DMS 273 (cell line): ENCODE results near the gene MSL1.

Experiments
- DNase-seq: peaks from one replicate; lab custom pipeline; 2025; ENCODE audit not compliant: unreplicated experiment; lab: John Stamatoyannopoulos, UW

Gene MSL1

GRCh38 chr17:40121181-40122135 lies at the start of gene MSL1:
MSL1 (plus strand) TSS chr17:40121971; CDS start chr17:40122613, 642 bp downstream.
- DNase-seq = peak; percentile 89

- DNase-seq = peak; percentile 96
These were observed 49.6 kb upstream of the MSL1 start for GRCh38 chr17:40072040-40072734.

- DNase-seq = peak; percentile 60
These were observed 48.9 kb upstream of the MSL1 start for GRCh38 chr17:40072735-40073346.

- DNase-seq = no peak
These were observed 48.2 kb upstream of the MSL1 start for GRCh38 chr17:40073454-40074174.

GRCh38 chr17:40074175-40074512 lies 47.6 kb upstream of the MSL1 start:
- DNase-seq = no peak

GRCh38 chr17:40074871-40075200 lies 46.9 kb upstream of the MSL1 start:
- no peak for DNase-seq

- DNase-seq = peak; percentile 75
These were observed 46.4 kb upstream of the MSL1 start for GRCh38 chr17:40075201-40075941.

GRCh38 chr17:40075942-40076498 lies 45.8 kb upstream of the MSL1 start:
- DNase-seq = no peak

GRCh38 chr17:40076591-40076990 lies 45.2 kb upstream of the MSL1 start:
- no peak for DNase-seq

- no peak for DNase-seq
These were observed 42.2 kb upstream of the MSL1 start for GRCh38 chr17:40079545-40079944.

- DNase-seq = no peak
These were observed 37.3 kb upstream of the MSL1 start for GRCh38 chr17:40084477-40084876.

- peak; percentile 86 for DNase-seq
These were observed 35.4 kb upstream of the MSL1 start for GRCh38 chr17:40086150-40087044.

GRCh38 chr17:40087049-40087794 lies 34.5 kb upstream of the MSL1 start:
- DNase-seq = no peak

- no peak for DNase-seq
These were observed 33.7 kb upstream of the MSL1 start for GRCh38 chr17:40087903-40088718.

GRCh38 chr17:40089077-40089895 lies 32.5 kb upstream of the MSL1 start:
- no peak for DNase-seq

GRCh38 chr17:40090237-40091119 lies 31.3 kb upstream of the MSL1 start:
- DNase-seq = peak; percentile 79
